ENCODE measurements around the gene CDKAL1. TPM values are rescaled to one million over a fixed set of nuclear protein-coding genes. Genes with fewer than 3 reads are reported as not detected.

Gene CDKAL1
- total and polyA plus RNA-seq, 2 experiments from 2014 or later, result 14.4 to 19.5 TPM

DNA sequence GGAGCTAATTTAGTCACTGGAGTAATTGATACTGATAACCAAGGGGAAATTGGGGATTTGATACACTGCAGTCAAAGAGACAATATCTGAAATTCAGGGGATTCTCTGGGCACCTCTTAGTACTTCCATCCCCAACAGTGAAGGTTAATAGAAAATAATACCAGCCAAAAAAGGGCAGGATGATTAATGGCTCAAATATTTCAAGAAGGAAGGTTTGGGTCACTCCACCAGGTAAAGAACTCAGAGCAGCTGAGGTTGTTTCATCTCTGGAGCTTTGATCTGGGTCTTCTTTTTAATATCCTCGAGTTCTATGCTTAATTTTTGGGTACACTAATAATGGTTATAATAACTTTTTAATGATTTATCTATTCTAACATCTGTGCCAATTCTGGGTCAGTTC lies 70.8 kb downstream of the CDKAL1 start:
- Histone ChIP-seq H3K4me3 (no peak overlapping the region), H3K4me1 (ENCODE audit: insufficient read depth) (no peaks in the 10 kb centered on the region), H3K79me2 (peaks cover 2% of the 10 kb centered on the region), H3K27me3 (no peaks in the 10 kb centered on the region), H3K27ac (no peak overlapping the region), H3K9me3 (ENCODE audit: low read depth) (no peaks in the 10 kb centered on the region), H4K20me1 (ENCODE audit: insufficient read depth, poor library complexity, severe bottlenecking) (no peaks in the 10 kb centered on the region), H3K4me2 (no peak overlapping the region), H3K9me2 (replicated peaks; ENCODE audit: insufficient read depth) (no peaks in the 10 kb centered on the region), H2AFZ (no peak overlapping the region), H3K36me3 (replicated peaks; ENCODE audit: insufficient read depth, low read depth) (no peaks in the 10 kb centered on the region)
- 61% methylated on average over 1 of the region's 1 CpG for WGBS (ENCODE audit: low lambda C conversion rate, missing lambda C conversion rate)
- no peak for DNase-seq (ENCODE audit: low spot score)
- TF ChIP-seq, protein P1, sequence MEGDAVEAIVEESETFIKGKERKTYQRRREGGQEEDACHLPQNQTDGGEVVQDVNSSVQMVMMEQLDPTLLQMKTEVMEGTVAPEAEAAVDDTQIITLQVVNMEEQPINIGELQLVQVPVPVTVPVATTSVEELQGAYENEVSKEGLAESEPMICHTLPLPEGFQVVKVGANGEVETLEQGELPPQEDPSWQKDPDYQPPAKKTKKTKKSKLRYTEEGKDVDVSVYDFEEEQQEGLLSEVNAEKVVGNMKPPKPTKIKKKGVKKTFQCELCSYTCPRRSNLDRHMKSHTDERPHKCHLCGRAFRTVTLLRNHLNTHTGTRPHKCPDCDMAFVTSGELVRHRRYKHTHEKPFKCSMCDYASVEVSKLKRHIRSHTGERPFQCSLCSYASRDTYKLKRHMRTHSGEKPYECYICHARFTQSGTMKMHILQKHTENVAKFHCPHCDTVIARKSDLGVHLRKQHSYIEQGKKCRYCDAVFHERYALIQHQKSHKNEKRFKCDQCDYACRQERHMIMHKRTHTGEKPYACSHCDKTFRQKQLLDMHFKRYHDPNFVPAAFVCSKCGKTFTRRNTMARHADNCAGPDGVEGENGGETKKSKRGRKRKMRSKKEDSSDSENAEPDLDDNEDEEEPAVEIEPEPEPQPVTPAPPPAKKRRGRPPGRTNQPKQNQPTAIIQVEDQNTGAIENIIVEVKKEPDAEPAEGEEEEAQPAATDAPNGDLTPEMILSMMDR (IDR thresholded peaks at IDR 0.05; ENCODE audit: poor library complexity), result no peak
- TF ChIP-seq EZH2phosphoT487 (IDR thresholded peaks at IDR 0.05; ENCODE audit: low read depth, severe bottlenecking, unreplicated experiment), result no peak
- TF ChIP-seq EZH2 (IDR thresholded peaks at IDR 0.05; ENCODE audit: borderline replicate concordance), result no peak

DNA sequence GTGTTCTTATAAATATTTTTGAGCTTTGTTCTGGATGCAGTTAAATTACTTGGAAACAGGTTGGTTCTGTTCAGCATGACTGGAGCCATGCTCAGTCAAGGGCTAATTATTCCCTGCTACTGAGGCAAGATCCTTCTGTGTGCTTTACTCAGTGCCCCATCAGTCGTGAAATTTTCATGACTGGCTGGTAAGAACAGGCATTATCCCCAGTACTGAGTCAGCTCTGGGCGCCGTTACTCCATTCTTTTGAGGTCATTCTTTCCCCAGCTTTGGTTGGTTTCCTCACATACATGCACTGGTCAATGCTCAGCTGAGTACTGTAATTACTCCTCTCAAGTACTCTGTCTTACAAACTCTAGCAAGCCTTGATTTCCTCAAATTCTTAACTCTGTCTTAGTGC lies 71.3 kb downstream of the CDKAL1 start:
- no peaks in the 10 kb centered on the region for H3K36me3 ChIP-seq (replicated peaks; ENCODE audit: insufficient read depth, low read depth)
- H3K9me3 ChIP-seq (ENCODE audit: low read depth), result no peaks in the 10 kb centered on the region
- no peak for DNase-seq (ENCODE audit: low spot score)
- no peaks in the 10 kb centered on the region for H4K20me1 ChIP-seq (ENCODE audit: insufficient read depth, poor library complexity, severe bottlenecking)
- peaks cover 2% of the 10 kb centered on the region for H3K79me2 ChIP-seq
- H3K4me1 ChIP-seq (ENCODE audit: insufficient read depth), result no peaks in the 10 kb centered on the region
- no peak overlapping the region for H2AFZ ChIP-seq
- 80% methylated on average over 3 of the region's 3 CpGs for WGBS (ENCODE audit: low lambda C conversion rate, missing lambda C conversion rate)
- no peak overlapping the region for H3K4me2 ChIP-seq
- TF ChIP-seq, protein P1 (IDR thresholded peaks at IDR 0.05; ENCODE audit: poor library complexity), result no peak
- TF ChIP-seq EZH2phosphoT487 (IDR thresholded peaks at IDR 0.05; ENCODE audit: low read depth, severe bottlenecking, unreplicated experiment) (no peak), EZH2 (IDR thresholded peaks at IDR 0.05; ENCODE audit: borderline replicate concordance) (no peak)
- H3K27me3 ChIP-seq, result no peaks in the 10 kb centered on the region
- H3K4me3 ChIP-seq, result no peak overlapping the region
- H3K9me2 ChIP-seq (replicated peaks; ENCODE audit: insufficient read depth), result no peaks in the 10 kb centered on the region
- no peak overlapping the region for H3K27ac ChIP-seq

DNA sequence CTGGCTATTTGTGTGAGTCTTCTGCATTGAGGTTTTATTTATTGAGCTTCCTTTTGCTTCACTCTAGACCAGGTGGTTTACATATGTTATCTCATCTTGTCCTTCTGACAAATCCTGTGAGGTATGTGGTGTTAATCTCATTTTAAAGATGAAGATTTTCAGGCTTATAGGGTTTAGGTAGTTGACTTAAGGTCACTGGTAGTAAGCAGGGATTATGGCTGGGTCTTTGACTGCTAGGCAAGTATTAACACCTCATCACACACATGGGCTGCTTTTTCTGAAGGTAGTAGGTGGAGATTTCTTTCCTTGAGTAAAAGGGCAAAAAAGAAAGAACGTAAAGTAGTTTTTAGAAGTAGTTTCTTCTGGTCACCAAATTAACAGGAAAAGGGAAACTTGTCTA lies 72.6 kb downstream of the CDKAL1 start:
- Histone ChIP-seq H3K4me1 (ENCODE audit: insufficient read depth) (no peaks in the 10 kb centered on the region), H3K79me2 (peaks cover 2% of the 10 kb centered on the region), H2AFZ (no peak overlapping the region), H3K9me2 (replicated peaks; ENCODE audit: insufficient read depth) (no peaks in the 10 kb centered on the region), H3K27ac (no peak overlapping the region), H3K9me3 (ENCODE audit: low read depth) (no peaks in the 10 kb centered on the region), H3K4me2 (no peak overlapping the region), H3K4me3 (no peak overlapping the region), H4K20me1 (ENCODE audit: insufficient read depth, poor library complexity, severe bottlenecking) (no peaks in the 10 kb centered on the region), H3K27me3 (no peaks in the 10 kb centered on the region), H3K36me3 (replicated peaks; ENCODE audit: insufficient read depth, low read depth) (no peaks in the 10 kb centered on the region)
- TF ChIP-seq, protein P1 (IDR thresholded peaks at IDR 0.05; ENCODE audit: poor library complexity), result no peak
- no peak for TF ChIP-seq EZH2phosphoT487 (IDR thresholded peaks at IDR 0.05; ENCODE audit: low read depth, severe bottlenecking, unreplicated experiment)
- TF ChIP-seq EZH2 (IDR thresholded peaks at IDR 0.05; ENCODE audit: borderline replicate concordance), result no peak
- whole genome bisulfite sequencing (ENCODE audit: low lambda C conversion rate, missing lambda C conversion rate), result 75% methylated on average over 1 of the region's 1 CpG
- no peak for DNase-seq (ENCODE audit: low spot score)

DNA sequence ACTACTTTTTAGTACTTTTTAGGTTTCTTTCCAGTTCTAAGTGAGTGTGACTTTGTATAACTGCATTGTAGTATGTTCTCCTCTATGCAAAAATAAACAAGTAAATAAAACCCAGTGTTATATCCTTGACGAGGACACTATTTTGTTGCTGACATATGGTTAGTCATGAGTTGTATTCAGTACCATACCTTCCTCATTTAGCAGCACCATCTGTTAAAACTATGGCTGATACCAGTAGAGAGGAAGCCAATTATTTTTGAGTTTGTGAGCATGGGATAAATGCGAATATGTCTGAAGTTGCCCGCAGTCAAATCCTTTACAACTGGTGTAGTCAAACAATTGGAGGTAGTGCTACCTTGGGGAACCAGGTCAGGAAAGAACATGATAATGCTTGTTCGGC lies 74.1 kb downstream of the CDKAL1 start:
- no peaks in the 10 kb centered on the region for H4K20me1 ChIP-seq (ENCODE audit: insufficient read depth, poor library complexity, severe bottlenecking)
- no peak overlapping the region for H3K27ac ChIP-seq
- H3K4me2 ChIP-seq, result no peak overlapping the region
- H3K4me3 ChIP-seq, result no peak overlapping the region
- no peaks in the 10 kb centered on the region for H3K4me1 ChIP-seq (ENCODE audit: insufficient read depth)
- peaks cover 2% of the 10 kb centered on the region for H3K79me2 ChIP-seq
- TF ChIP-seq, protein P1 (IDR thresholded peaks at IDR 0.05; ENCODE audit: poor library complexity), result no peak
- TF ChIP-seq EZH2 (IDR thresholded peaks at IDR 0.05; ENCODE audit: borderline replicate concordance) (no peak), EZH2phosphoT487 (IDR thresholded peaks at IDR 0.05; ENCODE audit: low read depth, severe bottlenecking, unreplicated experiment) (no peak)
- no peaks in the 10 kb centered on the region for H3K9me2 ChIP-seq (replicated peaks; ENCODE audit: insufficient read depth)
- H3K9me3 ChIP-seq (ENCODE audit: low read depth), result no peaks in the 10 kb centered on the region
- no peak for DNase-seq (ENCODE audit: low spot score)
- H2AFZ ChIP-seq, result no peak overlapping the region
- H3K27me3 ChIP-seq, result no peaks in the 10 kb centered on the region
- H3K36me3 ChIP-seq (replicated peaks; ENCODE audit: insufficient read depth, low read depth), result no peaks in the 10 kb centered on the region
- WGBS (ENCODE audit: low lambda C conversion rate, missing lambda C conversion rate), result 90% methylated on average over 4 of the region's 4 CpGs

Data from hepatocyte (in vitro differentiated cells).